HG03469 (cell line): ENCODE results near the gene GUK1.
A peak's percentile ranks its signal among the peaks of the same experiment; 100 is the strongest.

Source experiments
- ATAC-seq: cut with Tn5 transposase; IDR thresholded peaks from one replicate; pipeline ENCODE4 v1.9.1; 2021; ENCODE audit warnings: mild to moderate bottlenecking, moderate library complexity, moderate number of reproducible peaks; ENCODE audit not compliant: unreplicated experiment

Gene GUK1, protein sequence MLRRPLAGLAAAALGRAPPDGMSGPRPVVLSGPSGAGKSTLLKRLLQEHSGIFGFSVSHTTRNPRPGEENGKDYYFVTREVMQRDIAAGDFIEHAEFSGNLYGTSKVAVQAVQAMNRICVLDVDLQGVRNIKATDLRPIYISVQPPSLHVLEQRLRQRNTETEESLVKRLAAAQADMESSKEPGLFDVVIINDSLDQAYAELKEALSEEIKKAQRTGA

DNA sequence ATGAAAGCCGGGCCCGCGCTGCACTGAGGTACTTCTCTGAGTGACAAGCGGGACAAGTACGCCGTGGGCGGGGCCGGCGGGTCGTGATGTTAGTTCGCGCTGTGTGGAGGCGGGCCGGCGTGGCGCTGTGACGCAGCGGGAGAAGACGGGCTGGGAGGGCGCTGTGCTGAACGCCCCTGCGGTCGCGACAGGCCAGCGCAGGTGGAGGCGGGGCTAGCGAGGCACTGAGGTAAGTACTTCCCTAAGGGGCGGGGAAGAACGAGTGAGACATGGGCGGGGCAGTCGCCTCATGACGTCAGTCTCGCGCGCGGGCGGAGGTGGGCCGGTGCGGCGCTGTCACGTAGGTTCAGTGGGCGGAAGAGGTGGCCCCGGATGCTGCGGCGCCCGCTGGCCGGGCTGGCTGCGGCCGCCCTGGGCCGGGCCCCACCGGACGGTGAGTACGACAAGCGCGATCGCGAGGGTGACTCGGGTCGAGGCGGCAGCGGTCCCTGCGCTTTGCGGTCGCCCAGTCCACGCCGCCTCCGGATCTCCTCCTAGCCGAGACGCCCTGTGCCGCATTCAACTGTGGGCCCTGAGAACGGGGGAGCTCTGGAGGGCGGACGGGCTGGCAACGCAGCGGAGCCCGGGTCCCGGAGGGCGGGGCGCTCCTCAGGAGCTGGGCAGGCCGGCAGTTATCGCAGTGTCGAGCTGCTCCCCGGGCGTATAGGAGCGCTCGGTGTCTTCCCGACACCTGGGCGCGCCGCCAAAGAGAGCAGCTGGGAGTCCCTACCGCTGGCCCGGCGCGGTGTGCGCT is at the start of gene GUK1:
Gene GUK1, plus strand, starts transcription at position 349 of the 793 bp plus-strand sequence. Its CDS starts 24 bp downstream, at position 373.
- peak; percentile 85 for ATAC-seq

DNA sequence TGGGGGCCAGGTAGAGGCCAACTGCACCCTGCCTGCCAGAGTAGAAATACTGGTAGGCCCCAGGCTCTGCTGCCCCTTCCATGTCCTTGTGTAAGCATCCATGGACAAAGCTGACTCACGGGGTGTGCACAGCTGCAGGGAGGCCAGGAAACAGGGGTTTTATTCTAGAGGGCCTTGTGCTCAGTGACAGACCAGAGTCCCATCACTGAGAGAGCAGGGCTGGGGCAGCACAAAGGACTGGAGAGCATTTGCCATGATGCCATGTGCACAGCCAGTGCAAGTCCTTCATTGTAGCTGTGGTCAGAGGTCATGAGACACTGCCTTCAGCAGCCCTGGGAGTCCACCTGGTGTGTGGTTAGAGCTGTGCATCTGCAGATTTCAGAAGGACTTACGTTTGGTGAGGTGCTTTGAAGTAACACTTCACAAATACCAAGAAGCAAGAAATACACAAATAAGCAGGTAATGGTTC is 49.4 kb upstream of the GUK1 start:
- no peak for ATAC-seq

DNA sequence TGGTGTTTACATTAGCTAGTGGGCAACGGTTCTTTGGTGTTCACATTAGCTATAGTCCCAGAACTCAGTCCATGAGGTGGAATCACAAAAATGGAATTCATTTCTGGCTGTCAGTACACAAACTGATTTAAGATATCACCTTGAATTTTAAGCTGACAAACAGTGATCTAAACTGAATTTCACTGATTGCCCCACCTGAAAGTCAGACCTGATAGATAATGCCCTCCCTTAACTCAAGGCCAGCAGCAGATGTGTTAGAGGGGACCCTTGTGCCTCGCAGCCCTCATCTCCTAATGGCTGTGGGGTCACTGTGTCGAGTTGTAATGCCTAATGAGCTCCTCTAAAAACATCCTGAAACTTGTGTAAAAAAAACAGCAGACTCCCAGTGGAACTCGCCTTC is 49.0 kb upstream of the GUK1 start:
- ATAC-seq = no peak

DNA sequence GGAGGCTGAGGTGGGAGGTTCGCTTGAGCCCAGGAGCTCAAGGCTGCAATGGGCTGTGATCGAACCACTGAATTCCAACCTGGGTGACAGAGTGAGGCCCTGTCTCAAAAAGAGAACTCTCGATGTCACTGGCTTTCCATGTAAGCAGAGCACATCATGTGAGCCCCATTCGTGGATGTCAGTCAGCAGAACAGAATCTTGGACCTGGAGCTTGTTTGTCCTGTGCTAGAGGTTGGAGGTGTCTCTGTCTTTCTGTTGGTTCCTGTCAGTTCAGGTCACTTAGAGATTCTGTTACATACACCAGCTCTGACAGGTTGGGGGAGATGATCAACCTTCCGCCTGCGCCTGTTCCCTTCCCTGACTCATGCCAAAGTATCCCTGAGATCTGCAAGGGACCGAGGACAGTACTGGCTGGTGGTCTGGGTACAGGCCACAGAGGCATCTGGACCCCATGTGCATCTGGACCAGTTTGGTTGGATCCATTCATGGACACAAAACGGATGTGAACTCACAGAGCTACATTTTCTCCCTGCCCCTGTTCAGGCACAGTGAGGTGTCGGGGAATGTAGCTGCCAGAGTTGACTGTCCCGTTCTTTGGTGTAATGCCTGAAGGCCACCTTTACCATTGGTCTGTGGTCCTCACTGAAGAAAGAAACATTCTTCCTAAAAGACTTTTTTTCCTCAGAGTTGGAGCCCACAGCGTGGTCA is 47.6 kb upstream of the GUK1 start:
- no peak for ATAC-seq

DNA sequence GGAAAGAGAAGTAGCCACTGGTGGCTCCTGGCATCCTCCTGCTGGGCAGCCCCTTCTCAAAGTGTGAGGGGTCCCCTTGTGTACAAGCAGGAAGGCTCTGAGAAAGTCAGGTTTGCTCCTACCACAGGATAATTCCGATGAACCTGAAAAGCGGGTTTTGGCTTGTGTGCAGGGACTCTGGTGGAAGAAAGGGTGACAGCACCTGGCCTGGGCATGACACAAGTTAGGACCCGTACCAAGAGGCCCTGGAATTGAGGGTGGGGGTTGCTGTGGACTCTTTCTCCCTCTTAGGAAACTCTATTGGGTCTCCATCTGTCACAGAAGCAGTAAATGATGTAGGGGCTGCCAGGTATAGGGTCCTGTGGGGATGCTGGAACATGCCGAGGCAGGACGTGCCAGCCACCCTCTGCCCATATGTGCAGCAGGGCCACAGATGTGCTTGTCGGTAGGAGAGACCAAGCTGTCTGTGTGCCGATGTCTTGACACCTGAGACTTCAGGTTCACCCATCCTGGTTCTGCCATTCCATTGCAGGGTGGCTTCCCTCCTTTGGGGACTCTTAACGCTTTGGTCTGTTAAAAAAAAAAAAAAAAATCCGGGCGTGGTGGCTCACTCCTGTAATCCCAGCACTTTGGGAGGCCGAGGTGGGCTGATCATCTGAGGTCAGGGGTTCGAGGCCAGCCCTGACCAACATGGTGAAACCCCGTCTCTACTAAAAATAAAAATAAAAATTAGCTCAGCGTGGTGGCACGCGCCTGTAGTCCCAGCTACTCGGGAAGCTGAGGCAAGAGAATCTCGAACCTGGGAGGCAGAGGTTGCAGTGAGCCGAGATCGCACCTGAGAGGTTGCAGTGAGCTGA is 46.8 kb upstream of the GUK1 start:
- no peak for ATAC-seq

DNA sequence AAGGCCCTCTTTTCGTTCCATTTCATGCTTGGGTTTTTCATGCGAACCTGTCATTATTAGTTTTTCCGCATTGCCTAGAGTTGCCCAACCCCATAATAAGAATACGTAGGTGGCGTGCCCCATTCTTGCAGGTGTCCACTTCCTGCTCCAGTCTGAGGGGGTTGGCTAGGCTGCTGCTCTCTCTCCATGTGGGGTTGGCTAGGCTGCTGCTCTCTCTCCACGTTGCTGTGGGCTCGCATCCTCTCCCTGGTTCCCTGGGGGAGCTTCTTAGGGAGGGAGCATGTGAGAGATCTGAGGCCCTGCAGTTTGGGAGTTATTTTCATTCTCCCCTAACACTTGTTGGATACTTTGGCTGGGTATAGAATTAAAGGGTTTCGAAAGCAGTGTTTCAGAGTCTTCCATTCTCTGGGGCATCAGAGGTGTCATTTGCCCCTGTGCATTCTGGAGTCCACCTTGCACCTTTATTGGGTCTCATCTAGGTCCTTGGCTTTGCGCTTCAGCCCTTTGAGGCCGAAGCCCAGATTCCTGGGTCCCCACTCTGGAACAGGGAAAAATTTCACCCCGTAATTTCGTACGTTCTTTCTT is 45.6 kb upstream of the GUK1 start:
- no peak for ATAC-seq

DNA sequence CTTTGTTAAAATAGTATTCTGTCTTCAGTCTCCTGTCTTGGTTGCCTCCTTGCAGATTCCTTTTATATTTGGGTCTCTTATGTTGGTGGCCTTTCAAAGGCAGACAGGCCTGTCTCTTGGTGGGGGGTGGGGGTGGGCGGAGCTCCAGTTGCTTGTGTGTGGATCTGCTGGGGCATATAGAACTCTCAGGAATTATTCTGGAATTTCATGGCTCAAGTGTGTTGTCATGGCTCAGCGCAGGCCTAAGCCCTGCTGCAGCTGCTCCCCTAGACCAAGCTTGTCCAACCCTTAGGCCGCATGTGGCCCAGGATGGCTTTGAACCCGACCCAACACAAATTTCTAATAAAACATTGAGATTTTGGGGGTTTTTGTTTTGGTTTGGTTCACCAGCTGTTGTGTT is 44.9 kb upstream of the GUK1 start:
- ATAC-seq = no peak

DNA sequence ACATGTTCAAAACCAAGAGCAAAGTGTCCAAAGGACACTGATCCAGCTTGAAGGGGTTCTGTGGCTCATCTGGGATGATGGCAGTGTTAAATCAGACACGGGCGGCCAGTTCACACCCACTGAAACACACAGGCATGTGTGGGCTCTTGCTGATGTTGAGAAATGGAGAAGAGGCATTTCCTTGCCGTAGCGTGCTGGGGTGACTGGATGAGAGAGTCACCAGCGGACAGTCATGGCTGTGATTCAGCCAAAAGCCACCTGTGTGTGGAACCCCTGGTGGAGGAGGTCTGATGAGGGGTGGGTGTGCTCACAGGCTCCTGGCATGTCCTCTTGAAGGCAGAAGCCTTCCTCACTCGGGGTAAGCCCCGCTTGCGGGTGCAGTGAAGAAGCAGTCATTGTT is 44.1 kb upstream of the GUK1 start:
- no peak for ATAC-seq

DNA sequence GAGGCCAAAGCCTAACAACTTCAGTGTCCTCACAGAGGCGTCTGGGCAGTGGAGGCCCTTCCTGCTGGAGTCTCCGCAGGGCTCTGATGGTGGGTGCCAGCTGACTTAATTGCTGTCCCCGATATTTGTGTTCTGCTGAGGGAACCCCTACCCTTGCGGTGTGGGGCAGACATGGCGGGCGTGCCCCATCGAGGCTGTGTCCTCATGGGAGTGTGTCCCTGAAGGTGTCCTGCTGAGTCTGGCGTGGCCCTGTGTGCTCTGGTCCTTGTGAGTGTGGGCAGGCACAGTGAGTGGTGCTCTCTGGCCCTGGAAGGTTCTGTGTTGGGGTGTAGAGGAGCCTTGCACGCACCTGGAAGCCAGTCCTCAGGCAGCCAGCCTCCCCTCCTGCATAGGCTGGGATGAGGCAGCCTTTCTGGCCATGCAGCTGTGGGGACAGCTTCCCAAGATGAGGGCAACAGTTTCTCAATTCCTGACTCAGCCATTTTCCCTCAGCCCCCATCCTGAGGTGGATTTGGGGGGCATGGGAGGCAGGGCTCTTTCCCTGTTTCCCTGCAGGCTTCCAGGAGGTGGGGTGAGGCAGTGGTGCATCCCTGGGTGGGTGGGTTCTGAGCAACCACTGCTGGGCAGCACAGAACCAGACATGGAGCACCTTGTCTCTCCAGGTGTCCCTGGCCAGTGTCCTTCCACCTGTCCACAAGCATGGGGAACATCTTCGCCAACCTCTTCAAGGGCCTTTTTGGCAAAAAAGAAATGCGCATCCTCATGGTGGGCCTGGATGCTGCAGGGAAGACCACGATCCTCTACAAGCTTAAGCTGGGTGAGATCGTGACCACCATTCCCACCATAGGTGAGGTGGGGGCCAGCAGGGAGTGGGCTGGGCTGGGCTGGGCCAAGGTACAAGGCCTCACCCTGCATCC is 43.4 kb upstream of the GUK1 start:
- no peak for ATAC-seq

DNA sequence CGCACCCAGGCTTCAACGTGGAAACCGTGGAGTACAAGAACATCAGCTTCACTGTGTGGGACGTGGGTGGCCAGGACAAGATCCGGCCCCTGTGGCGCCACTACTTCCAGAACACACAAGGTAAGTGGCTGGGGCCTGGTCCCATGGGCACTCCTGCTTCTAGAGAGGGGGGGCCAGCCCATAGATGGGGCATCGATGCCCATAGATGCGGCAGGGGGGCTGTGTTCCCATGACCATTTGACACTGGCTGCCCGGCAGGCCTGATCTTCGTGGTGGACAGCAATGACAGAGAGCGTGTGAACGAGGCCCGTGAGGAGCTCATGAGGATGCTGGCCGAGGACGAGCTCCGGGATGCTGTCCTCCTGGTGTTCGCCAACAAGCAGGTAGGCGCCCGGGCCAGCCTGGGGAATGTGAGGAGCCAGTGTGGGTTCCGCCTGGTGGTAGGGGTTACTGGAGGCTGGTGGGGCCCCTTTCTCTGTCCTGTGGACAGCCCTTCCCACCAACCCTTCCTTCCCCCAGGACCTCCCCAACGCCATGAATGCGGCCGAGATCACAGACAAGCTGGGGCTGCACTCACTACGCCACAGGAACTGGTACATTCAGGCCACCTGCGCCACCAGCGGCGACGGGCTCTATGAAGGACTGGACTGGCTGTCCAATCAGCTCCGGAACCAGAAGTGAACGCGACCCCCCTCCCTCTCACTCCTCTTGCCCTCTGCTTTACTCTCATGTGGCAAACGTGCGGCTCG is 42.6 kb upstream of the GUK1 start:
- no peak for ATAC-seq

DNA sequence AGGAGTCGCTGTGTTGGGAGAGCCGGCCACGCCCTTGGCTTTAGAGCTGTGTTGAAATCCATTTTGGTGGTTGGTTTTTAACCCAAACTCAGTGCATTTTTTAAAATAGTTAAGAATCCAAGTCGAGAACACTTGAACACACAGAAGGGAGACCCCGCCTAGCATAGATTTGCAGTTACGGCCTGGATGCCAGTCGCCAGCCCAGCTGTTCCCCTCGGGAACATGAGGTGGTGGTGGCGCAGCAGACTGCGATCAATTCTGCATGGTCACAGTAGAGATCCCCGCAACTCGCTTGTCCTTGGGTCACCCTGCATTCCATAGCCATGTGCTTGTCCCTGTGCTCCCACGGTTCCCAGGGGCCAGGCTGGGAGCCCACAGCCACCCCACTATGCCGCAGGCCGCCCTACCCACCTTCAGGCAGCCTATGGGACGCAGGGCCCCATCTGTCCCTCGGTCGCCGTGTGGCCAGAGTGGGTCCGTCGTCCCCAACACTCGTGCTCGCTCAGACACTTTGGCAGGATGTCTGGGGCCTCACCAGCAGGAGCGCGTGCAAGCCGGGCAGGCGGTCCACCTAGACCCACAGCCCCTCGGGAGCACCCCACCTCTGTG is 41.7 kb upstream of the GUK1 start:
- ATAC-seq = no peak

DNA sequence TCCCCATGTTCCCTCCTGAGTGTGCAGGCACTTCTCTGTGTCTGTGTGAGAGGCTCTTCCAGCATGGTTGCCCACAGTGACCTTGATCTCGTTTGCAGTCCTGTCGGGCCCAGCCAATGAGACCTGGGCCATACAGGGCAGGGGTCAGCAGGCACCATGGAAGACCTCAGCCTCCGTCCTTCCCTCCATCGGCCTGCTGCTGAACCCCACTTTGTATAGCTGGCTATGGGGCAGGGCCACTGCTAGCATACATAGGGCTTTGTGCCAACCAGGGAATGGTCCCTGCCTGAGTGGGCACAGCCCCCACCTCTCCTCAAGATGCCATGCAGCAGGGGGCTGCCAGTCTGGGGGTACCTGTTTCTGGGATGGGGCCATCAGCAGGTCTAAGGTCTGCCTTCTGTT is 40.7 kb upstream of the GUK1 start:
- no peak for ATAC-seq

DNA sequence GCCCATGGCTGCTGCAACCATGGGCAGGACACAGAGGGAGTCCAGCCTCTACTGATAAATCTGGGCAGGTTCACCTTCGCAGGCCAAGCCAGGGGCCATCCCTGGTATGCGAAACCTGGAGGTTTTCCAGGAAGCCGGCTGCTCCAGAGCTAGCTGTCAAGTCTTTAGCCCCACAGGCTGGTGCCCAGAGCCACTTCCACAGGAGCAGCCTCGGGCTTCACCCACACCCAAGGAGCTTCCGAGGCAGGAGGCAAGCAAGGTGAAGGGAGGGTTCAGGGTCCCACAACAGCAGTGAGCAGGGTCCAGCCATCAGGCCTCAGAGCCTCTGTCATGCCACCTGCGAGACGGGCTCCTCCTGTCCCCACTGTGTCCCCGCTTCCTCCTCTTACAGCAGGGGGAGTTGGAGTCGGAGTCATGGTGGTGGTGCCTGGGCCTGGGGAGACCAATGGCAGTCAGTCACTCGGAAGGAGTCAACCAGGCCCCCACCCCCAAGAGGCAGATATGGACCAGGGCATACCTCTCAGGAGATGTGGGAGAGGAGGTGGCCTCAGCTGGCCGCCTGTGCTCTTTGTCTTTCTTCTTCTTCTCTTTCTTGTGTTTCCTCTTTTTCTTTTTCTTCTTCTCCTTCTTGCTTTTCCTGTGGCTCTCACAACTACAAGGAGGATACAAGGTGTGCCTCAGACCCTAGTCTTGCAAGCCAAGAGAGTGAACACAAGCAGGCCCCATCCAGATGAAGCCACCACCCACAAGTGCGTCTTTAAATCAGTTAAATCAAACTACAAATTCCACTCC is 39.1 kb upstream of the GUK1 start:
- ATAC-seq = no peak

DNA sequence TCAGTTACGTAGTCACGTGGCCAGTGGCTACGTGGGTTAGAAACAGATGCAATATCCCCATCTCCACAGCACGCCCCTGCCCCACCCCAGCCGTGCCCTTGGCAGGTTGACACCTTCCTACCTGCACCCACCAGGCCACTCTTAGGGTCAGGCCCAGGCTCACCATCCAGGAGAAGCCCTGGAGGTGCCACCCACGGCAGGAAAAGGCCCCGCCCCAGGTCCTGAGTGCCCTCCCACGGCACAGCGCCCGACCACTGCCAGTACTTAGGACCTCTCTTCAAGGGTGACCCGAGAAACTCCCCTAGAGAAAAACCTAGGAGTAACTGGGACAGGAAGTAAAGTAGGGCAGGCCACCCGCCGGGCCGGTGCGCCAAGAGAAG is 38.5 kb upstream of the GUK1 start:
- ATAC-seq = no peak

DNA sequence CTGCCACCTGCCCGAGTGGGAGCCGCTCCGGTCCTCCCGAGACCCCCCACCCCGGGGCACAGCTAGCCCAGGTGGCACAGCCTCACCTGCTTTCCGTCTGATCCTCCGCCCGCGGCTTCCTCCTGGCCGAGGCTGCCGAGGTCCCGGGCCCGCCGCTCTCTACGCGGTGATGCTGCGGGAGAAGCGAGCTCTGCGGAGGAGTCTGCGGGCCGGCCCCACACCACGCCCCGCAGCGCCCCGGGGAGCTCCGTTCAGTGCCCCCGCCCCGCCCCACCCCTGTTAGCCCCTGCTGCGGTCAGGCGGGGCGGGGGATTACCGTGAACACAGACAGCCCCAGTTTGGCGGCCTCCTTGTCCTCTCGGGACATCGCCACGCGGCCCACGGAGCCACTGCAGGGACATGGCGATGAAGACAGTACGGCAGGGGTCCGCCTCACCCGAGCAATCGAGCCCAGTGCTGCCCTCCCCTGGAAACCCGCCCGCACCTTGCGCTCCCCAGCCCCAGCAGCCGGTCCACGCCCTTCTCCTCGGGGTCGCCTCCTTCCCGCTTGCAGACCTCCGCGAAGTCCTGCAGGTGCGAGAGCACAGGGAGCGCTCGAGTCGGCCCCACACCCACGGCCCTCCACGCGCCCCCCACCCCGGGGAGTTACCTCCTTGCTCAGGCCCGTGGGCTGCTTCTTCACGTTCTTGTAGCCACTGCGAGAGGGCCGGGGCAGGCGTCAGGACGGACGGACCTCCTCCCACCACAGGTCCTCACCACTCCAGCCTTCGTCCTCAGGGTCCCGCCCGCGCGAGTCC is 37.9 kb upstream of the GUK1 start:
- ATAC-seq = no peak

DNA sequence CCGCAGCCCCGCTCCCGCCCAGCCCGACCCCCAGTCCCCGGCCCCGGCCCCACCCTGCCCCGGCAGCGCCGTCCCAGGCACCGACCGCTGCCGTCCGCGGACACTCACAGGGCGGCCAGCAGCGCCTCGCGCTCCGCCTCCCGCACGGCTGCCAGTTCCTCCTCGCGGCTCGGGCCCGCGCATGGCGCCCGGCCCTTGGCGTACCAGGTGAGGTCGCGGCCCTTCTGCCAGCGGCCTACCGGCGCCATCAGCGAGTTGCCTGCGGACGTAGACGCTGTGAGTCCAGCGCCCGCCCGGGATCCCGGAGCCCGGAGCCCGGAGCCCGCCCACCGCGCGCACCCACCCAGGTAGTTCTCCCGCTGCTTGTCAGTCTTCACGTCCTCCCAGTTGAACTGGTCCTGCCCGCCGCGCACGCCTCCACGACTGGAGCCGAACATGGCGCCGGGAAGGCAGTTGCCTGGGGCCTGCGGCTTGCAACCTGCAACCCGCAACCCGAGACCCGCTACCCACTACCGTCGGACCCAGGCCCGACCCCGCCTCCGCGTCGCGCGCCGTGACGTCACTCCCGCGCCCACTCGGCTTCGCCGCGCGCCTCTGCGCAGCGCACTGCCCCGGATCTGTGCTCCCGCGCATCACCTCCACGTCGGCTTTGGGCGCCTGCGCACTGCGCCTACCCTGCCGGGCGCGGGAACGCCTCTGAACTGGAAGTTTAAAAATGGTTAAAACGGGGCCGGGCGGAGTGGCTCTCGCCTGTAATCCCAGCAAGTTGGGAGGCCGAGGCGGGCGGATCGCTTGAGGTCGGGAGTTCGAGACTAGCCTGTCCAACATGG is 37.1 kb upstream of the GUK1 start, which contains the start of gene C1orf35:
Gene C1orf35, minus strand, starts transcription at position 535 of the 830 bp plus-strand sequence. Its CDS starts 98 bp downstream, at position 437.
- peak; percentile 57 for ATAC-seq
